ENCODE results near the gene PCDHB13.

Gene PCDHB13

GRCh38 chr5:141261238-141261546, 47.5 kb downstream of the PCDHB13 start:
- DNase-seq (ENCODE audit: low read depth in 3 of 3, low spot score in 1 of 3), result no peak

All from stimulated activated CD4-positive, alpha-beta T cell treated with anti-CD3 and anti-CD28 coated beads, TNF-alpha, amount 100 ng/mL, for 1 hour (primary cell).